ENCODE results near the gene SUGP2.

- no peak for TF ChIP-seq POLR2A (IDR thresholded peaks at IDR 0.05; ENCODE audit: low read depth, low read length)
- TF ChIP-seq POLR2AphosphoS5 (IDR thresholded peaks at IDR 0.05; ENCODE audit: low read depth, low read length): no peak
- TF ChIP-seq TAF1 (IDR thresholded peaks at IDR 0.05; ENCODE audit: borderline replicate concordance, low read depth, low read length): no peak
These were observed 86.4 kb downstream of the SUGP2 start for GRCh38 chr19:18946918-18947317.

Measured in GM12892 (cell line).